NCI-H1092 treated with DMSO at 0.1 percent for 48 hours (cell line): ENCODE measurements around the gene TMEM129.
"Not testable (repeated sequence)": the region's sequence is repeated elsewhere in the genome, so short reads cannot be mapped to it uniquely, and the experiment has no call there.

Experiments
- DNase-seq: peaks from one replicate; lab custom pipeline; 2025; lab: John Stamatoyannopoulos, UW

The TMEM129 gene

GRCh38 chr4:1720163-1720983, 750 bp downstream of the TMEM129 start:
- no peak for DNase-seq

- DNase-seq, result no peak
These were observed 2.9 kb downstream of the TMEM129 start for GRCh38 chr4:1718095-1718850.

DNA sequence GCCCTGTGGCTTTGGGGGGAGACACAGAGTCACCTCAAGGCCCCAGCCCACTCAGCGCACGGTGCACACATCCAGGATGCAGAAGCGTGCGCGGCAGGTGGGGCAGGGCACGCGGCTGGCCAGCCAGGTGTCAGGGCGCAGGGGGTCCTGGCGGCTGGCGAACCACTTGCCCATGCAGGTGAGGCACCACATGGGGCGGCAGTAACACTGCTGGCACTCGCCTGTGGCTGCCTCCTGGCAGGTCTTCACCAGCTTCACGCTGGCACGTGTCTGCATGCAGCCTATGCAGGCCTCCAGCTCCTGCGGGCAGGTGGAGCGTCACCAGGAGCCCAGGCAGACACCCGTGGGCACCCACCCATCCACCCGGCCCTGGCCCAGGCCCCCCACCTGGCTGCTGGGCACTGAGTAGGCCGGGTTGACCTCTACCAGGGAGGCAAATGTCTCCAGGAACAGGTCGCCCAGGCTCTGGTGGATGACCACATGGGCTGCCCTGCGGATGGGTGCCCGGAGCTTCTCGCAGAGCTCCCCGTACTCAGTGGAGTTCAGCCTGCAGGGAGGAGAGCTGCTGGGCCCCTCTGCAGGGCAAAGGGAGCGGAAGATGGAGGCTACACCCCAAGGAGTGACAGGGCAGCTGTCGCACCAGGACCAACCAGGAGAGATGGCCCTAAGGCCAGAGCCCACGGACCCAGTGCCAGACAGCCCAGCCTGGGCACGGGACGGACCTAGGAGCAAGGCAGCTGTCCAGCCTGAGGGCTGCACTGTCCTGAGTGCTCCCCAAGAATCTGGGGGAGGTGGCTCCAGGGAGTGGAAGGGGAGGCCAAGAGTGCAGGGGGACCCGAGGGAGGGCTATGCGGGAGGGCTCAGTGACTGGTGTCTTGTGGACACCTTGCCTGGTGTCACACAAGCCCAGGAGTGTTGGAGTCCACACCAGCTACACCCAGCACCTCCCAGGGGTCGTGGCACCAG, 3.7 kb downstream of the TMEM129 start:
- no peak for DNase-seq

DNA sequence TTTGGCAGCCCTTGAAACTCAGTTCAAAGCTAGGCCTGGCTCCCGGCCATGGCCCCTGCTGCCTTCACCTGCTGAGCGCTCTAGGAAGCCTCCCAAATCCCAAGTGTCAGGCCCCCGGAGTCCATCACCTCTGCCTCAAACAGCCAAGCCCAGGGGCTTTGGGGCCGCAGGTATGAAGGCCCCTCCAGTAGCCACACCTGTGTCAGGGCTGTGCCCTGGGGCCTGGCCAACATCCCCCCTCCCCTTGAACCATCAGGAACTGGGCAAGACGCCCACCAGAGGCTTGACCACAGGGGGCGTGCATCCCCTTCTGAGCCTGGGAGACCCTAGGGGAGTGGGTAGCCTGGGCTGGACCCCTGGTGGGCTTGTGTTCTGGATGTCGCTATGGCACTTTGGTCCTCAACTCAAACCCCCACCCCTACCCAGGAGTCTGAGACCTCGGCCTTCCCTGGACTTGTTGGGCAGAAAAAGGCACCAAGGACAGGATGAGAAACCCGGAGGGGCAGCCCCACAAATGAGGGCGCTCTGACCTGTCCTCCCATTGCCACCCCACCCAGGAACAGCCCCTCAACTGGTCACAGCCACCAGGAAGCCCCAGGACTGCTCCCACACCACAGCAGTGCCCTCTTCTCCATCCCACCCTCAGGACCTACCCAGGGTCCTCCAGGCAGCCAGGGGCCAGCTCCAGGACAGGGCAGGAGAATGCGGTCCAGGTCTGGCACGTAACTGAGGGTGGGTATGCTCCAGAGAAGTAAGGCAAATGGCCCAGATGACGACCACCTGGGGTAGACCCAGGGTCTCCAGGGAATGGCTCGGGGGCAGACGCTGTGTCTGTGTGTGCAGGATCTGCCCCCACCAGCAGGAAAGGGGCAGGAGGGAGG, 4.8 kb downstream of the TMEM129 start:
- DNase-seq, result no peak

- DNase-seq, result no peak
These were observed 5.9 kb downstream of the TMEM129 start for GRCh38 chr4:1715002-1715758.

GRCh38 chr4:1714303-1715001, 6.7 kb downstream of the TMEM129 start:
- DNase-seq, result no peak

- no peak for DNase-seq
These were observed 7.9 kb downstream of the TMEM129 start for GRCh38 chr4:1713003-1713851.

DNA sequence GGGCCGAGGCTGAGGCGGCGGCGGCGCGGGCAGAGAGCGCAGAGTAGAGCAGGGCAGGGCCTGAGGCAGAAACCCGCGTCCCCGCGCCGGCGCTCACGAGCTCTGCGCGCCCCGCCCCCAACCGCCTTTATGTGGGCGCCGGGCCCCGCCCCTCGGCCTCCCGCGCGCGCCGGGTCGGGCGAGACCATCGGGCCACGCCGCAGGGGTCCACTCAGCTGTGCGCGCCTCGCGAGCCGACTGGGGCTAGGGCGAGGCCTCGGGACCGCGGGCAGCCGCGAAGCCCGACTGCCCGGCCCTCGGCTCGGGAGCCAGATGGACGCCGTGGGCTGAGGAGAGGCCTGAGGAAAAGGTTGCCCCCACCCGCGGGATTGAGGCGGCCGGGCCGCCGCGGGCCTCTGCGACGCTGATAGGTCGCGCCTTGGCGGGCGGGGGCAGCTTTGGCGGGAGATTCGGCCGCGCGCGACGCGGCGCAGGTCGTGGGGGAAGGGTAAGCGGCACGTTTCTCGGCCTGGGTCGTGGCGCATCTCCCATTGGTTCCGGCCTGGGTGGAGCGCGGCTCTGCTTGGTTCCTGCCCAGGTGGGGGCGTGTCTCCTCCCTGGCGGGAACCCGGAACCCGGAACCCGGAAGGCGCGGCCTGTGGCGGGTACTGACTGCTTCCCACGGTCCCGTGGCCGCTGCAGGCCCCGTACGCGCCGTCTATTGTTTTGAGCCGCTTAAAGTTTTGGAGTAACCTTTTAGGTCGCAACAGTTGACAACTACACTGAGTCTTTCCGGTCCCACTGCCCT, 8.7 kb downstream of the TMEM129 start, which contains the start of gene SLBP:
TSS of gene SLBP (minus strand) at position 104 of the 787 bp plus-strand sequence. CDS start 131 bp downstream, outside the sequence.
- peak; percentile 95 for DNase-seq

GRCh38 chr4:1711571-1712215, 9.4 kb downstream of the TMEM129 start:
- DNase-seq, result peak; percentile 36

DNA sequence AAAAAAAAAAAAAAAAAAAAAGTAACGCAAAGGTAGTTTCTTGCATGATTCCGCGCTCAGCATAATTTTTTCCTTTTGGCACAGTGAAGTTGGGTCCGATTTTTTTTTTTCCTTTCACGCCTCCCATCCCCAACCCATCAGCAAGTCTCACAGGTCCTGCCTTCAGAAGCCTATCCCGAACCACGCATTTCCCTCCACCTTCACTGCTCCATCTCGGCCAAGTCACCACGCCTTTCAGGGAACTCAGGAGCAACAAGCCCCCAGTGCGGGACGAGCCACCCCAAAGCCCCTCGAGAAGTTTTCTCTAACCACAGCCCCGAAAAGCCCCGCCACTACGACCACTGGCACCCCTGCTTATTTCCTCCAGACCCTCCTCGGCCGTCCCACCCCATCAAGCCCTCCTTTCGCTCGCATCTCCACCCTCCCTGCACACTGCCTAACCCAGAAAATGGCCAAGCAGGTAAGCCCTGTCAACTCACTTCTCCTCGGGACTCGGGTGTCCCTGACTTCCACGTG, 10.0 kb downstream of the TMEM129 start:
- DNase-seq, result no peak

DNA sequence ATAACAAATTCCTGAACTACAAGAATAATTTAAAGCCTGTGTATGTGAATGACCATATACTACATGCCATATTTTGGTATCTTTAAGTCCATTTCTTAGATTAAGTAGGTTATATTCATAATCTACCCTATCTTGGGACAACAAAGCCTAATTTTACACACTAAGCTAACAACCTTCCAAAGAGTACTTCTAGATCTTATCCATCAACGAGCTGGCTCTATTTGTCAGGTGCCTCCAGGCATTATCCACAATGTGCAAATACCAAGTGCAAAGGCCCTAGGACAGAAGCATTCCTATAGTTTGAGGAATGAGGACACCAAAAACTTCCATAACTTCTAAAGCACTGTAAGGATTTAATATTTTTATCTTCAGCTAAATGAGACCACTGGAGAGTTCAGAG, 12.5 kb downstream of the TMEM129 start:
- DNase-seq, result no peak

DNA sequence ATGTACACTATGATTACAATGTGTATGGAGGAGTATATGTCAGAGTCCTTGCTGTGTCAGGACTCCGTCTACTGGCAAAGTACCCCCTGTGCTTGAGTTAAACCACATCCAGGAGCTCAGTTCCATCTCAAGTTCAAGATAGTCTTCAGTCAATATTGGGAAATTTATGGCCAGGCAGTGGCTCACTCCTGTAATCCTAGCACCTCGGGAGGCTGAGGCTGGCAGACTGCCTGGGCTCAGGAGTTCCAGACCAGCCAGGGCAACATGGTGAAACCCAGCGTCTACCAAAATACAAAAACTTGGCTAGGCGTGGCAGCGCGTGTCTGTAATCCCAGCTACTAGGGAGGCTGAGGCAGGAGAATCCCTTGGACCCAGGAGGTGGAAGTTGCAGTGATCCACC, 14.8 kb downstream of the TMEM129 start:
- no peak for DNase-seq

GRCh38 chr4:1705732-1706131, 15.4 kb downstream of the TMEM129 start:
- DNase-seq, result no peak

DNA sequence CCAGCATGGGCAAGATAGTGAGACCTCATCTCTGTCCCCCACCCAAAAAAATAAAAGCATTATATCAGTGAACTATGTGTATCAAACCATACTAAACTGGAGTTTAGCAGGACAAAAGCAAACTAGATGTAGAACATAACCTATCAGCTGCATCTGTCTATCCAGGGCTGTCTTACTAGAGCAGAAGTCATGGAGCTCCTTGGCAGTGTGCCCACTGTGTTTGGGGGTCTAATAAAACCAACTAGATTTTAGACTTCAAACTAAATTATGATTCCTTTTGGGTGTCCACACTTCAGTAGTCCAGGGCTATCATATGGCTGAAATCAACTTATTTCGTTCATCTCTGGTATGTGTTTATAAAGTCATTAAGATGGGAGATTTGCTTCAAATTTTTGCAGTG, 17.3 kb downstream of the TMEM129 start:
- DNase-seq, result no peak

- DNase-seq, result not testable (repeated sequence)
These were observed 19.5 kb downstream of the TMEM129 start for GRCh38 chr4:1701671-1702070.

GRCh38 chr4:1695913-1696312, 25.2 kb downstream of the TMEM129 start:
- no peak for DNase-seq
